PC-9 (cell line): ENCODE measurements around the gene RIPOR3.

Experiments used
- EZH2 ChIP-seq: fragments of 200-600 bp; sonication (generic); IDR thresholded peaks from 2 replicates; pipeline ENCODE4 v1.8.0; 2017; ENCODE audit warnings: antibody characterized with exemption, low read depth
- TF ChIP-seq, protein P1 (sequence below): fragments of 200-600 bp; sonication (generic); conservative IDR thresholded peaks from 2 replicates; pipeline ENCODE4 v1.6.1; 2017; ENCODE audit warnings: mixed run types, antibody characterized with exemption, mild to moderate bottlenecking, moderate library complexity

GRCh38 chr20:50582092-50582491 lies 109.2 kb downstream of the RIPOR3 start:
- TF ChIP-seq, protein P1, sequence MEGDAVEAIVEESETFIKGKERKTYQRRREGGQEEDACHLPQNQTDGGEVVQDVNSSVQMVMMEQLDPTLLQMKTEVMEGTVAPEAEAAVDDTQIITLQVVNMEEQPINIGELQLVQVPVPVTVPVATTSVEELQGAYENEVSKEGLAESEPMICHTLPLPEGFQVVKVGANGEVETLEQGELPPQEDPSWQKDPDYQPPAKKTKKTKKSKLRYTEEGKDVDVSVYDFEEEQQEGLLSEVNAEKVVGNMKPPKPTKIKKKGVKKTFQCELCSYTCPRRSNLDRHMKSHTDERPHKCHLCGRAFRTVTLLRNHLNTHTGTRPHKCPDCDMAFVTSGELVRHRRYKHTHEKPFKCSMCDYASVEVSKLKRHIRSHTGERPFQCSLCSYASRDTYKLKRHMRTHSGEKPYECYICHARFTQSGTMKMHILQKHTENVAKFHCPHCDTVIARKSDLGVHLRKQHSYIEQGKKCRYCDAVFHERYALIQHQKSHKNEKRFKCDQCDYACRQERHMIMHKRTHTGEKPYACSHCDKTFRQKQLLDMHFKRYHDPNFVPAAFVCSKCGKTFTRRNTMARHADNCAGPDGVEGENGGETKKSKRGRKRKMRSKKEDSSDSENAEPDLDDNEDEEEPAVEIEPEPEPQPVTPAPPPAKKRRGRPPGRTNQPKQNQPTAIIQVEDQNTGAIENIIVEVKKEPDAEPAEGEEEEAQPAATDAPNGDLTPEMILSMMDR = no peak
- no peak for TF ChIP-seq EZH2
